Measurements from ENCODE around the gene MZT1. TPM values are rescaled to one million over a fixed set of nuclear protein-coding genes. Genes with fewer than 3 reads are reported as not detected.

The MZT1 gene
- total and polyA plus RNA-seq, 2 experiments from 2014 or later, result 35.0 to 52.3 TPM

DNA sequence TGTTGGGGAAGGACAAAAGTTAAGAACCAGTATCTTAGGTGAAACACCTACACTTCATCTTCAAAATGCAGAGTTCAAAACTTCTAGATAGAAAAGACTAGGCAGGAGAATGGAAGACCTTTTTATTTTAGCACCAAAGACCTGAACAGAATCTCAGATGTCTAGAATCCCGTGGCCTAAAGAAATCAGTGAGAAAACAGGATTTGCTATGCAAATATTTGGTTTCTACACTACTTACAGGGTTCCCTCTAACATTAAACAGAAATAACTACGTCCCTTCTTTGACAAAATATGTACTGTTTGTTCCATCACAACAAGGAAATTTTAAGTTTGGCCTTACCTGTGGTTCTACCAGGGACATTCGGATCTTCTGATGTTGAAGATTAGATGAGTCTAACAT, 32.8 kb upstream of the MZT1 start:
- H3K4me2 ChIP-seq, result no peak overlapping the region
- ATAC-seq (no peak), DNase-seq (ENCODE audit: low spot score) (no peak)
- H3K4me3 ChIP-seq, result no peak overlapping the region
- H3K27ac Mint-ChIP-seq, result no peak overlapping the region
- H3K79me2 ChIP-seq (replicated peaks; ENCODE audit: insufficient read depth), result no peaks in the 10 kb centered on the region
- H3K36me3 ChIP-seq (ENCODE audit: insufficient read depth), result peaks cover 67% of the 10 kb centered on the region
- no peak overlapping the region for H3K27ac ChIP-seq (ENCODE audit: low read depth)
- H3K4me3 Mint-ChIP-seq, result no peak overlapping the region
- H4K20me1 ChIP-seq (replicated peaks; ENCODE audit: insufficient read depth), result peaks cover 2% of the 10 kb centered on the region; the same call in 1 of the 2 replicates
- TF ChIP-seq STAT1 (IDR thresholded peaks at IDR 0.05; ENCODE audit: unreplicated experiment), result no peak
- TF ChIP-seq EZH2phosphoT487 (IDR thresholded peaks at IDR 0.05; ENCODE audit: unreplicated experiment), result no peak
- TF ChIP-seq NANOG (IDR thresholded peaks at IDR 0.05; ENCODE audit: borderline replicate concordance), result no peak
- TF ChIP-seq ZNF114 (CRISPR knock-in tag; IDR thresholded peaks at IDR 0.05), result no peak
- TF ChIP-seq POLR2AphosphoS5 (IDR thresholded peaks at IDR 0.05; ENCODE audit: low read depth), result no peak
- TF ChIP-seq, protein P1, sequence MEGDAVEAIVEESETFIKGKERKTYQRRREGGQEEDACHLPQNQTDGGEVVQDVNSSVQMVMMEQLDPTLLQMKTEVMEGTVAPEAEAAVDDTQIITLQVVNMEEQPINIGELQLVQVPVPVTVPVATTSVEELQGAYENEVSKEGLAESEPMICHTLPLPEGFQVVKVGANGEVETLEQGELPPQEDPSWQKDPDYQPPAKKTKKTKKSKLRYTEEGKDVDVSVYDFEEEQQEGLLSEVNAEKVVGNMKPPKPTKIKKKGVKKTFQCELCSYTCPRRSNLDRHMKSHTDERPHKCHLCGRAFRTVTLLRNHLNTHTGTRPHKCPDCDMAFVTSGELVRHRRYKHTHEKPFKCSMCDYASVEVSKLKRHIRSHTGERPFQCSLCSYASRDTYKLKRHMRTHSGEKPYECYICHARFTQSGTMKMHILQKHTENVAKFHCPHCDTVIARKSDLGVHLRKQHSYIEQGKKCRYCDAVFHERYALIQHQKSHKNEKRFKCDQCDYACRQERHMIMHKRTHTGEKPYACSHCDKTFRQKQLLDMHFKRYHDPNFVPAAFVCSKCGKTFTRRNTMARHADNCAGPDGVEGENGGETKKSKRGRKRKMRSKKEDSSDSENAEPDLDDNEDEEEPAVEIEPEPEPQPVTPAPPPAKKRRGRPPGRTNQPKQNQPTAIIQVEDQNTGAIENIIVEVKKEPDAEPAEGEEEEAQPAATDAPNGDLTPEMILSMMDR (conservative IDR thresholded peaks at IDR 0.05; ENCODE audit: low read depth in 2 of 2), result no peak
- TF ChIP-seq EZH2 (IDR thresholded peaks at IDR 0.05; ENCODE audit: low read depth, unreplicated experiment), result no peak
- TF ChIP-seq CREB1 (CRISPR knock-in tag; IDR thresholded peaks at IDR 0.05; ENCODE audit: low read depth), result no peak
- no peak for TF ChIP-seq JUNB (IDR thresholded peaks at IDR 0.05; ENCODE audit: unreplicated experiment)
- TF ChIP-seq, protein P2, sequence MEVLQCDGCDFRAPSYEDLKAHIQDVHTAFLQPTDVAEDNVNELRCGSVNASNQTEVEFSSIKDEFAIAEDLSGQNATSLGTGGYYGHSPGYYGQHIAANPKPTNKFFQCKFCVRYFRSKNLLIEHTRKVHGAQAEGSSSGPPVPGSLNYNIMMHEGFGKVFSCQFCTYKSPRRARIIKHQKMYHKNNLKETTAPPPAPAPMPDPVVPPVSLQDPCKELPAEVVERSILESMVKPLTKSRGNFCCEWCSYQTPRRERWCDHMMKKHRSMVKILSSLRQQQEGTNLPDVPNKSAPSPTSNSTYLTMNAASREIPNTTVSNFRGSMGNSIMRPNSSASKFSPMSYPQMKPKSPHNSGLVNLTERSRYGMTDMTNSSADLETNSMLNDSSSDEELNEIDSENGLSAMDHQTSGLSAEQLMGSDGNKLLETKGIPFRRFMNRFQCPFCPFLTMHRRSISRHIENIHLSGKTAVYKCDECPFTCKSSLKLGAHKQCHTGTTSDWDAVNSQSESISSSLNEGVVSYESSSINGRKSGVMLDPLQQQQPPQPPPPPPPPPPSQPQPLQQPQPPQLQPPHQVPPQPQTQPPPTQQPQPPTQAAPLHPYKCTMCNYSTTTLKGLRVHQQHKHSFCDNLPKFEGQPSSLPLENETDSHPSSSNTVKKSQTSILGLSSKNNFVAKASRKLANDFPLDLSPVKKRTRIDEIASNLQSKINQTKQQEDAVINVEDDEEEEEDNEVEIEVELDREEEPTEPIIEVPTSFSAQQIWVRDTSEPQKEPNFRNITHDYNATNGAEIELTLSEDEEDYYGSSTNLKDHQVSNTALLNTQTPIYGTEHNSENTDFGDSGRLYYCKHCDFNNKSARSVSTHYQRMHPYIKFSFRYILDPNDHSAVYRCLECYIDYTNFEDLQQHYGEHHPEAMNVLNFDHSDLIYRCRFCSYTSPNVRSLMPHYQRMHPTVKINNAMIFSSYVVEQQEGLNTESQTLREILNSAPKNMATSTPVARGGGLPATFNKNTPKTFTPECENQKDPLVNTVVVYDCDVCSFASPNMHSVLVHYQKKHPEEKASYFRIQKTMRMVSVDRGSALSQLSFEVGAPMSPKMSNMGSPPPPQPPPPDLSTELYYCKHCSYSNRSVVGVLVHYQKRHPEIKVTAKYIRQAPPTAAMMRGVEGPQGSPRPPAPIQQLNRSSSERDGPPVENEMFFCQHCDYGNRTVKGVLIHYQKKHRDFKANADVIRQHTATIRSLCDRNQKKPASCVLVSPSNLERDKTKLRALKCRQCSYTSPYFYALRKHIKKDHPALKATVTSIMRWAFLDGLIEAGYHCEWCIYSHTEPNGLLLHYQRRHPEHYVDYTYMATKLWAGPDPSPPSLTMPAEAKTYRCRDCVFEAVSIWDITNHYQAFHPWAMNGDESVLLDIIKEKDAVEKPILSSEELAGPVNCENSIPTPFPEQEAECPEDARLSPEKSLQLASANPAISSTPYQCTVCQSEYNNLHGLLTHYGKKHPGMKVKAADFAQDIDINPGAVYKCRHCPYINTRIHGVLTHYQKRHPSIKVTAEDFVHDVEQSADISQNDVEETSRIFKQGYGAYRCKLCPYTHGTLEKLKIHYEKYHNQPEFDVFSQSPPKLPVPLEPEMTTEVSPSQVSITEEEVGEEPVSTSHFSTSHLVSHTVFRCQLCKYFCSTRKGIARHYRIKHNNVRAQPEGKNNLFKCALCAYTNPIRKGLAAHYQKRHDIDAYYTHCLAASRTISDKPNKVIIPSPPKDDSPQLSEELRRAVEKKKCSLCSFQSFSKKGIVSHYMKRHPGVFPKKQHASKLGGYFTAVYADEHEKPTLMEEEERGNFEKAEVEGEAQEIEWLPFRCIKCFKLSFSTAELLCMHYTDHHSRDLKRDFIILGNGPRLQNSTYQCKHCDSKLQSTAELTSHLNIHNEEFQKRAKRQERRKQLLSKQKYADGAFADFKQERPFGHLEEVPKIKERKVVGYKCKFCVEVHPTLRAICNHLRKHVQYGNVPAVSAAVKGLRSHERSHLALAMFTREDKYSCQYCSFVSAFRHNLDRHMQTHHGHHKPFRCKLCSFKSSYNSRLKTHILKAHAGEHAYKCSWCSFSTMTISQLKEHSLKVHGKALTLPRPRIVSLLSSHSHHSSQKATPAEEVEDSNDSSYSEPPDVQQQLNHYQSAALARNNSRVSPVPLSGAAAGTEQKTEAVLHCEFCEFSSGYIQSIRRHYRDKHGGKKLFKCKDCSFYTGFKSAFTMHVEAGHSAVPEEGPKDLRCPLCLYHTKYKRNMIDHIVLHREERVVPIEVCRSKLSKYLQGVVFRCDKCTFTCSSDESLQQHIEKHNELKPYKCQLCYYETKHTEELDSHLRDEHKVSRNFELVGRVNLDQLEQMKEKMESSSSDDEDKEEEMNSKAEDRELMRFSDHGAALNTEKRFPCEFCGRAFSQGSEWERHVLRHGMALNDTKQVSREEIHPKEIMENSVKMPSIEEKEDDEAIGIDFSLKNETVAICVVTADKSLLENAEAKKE (CRISPR knock-in tag; IDR thresholded peaks at IDR 0.05), result no peak
- TF ChIP-seq, protein P3, sequence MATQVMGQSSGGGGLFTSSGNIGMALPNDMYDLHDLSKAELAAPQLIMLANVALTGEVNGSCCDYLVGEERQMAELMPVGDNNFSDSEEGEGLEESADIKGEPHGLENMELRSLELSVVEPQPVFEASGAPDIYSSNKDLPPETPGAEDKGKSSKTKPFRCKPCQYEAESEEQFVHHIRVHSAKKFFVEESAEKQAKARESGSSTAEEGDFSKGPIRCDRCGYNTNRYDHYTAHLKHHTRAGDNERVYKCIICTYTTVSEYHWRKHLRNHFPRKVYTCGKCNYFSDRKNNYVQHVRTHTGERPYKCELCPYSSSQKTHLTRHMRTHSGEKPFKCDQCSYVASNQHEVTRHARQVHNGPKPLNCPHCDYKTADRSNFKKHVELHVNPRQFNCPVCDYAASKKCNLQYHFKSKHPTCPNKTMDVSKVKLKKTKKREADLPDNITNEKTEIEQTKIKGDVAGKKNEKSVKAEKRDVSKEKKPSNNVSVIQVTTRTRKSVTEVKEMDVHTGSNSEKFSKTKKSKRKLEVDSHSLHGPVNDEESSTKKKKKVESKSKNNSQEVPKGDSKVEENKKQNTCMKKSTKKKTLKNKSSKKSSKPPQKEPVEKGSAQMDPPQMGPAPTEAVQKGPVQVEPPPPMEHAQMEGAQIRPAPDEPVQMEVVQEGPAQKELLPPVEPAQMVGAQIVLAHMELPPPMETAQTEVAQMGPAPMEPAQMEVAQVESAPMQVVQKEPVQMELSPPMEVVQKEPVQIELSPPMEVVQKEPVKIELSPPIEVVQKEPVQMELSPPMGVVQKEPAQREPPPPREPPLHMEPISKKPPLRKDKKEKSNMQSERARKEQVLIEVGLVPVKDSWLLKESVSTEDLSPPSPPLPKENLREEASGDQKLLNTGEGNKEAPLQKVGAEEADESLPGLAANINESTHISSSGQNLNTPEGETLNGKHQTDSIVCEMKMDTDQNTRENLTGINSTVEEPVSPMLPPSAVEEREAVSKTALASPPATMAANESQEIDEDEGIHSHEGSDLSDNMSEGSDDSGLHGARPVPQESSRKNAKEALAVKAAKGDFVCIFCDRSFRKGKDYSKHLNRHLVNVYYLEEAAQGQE (IDR thresholded peaks at IDR 0.05; ENCODE audit: unreplicated experiment), result no peak
- no peak for TF ChIP-seq ZNF331 (CRISPR knock-in tag; IDR thresholded peaks at IDR 0.05; ENCODE audit: low read depth)
- TF ChIP-seq, protein P4, sequence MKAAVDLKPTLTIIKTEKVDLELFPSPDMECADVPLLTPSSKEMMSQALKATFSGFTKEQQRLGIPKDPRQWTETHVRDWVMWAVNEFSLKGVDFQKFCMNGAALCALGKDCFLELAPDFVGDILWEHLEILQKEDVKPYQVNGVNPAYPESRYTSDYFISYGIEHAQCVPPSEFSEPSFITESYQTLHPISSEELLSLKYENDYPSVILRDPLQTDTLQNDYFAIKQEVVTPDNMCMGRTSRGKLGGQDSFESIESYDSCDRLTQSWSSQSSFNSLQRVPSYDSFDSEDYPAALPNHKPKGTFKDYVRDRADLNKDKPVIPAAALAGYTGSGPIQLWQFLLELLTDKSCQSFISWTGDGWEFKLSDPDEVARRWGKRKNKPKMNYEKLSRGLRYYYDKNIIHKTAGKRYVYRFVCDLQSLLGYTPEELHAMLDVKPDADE (IDR thresholded peaks at IDR 0.05), result no peak
- H3K9me3 Mint-ChIP-seq, result no peaks in the 10 kb centered on the region
- H2AFZ ChIP-seq, result no peak overlapping the region
- H3K4me1 ChIP-seq (ENCODE audit: insufficient read depth), result no peaks in the 10 kb centered on the region
- H3K27me3 Mint-ChIP-seq (ENCODE audit: insufficient read depth, low read depth, poor library complexity), result no peaks in the 10 kb centered on the region
- no peaks in the 10 kb centered on the region for H3K27me3 ChIP-seq (ENCODE audit: insufficient read depth)
- no peaks in the 10 kb centered on the region for H3K9me2 ChIP-seq (ENCODE audit: insufficient read depth)
- peaks cover 63% of the 10 kb centered on the region for H3K36me3 Mint-ChIP-seq (ENCODE audit: low read depth)
- no peaks in the 10 kb centered on the region for H3F3A ChIP-seq (replicated peaks; ENCODE audit: low read depth)
- no peaks in the 10 kb centered on the region for H3K4me1 Mint-ChIP-seq

Measured in GM23338 (cell line).